Measurements from ENCODE around the gene BORCS5.
"Not testable (repeated sequence)": the region's sequence is repeated elsewhere in the genome, so short reads cannot be mapped to it uniquely, and the experiment has no call there.

The BORCS5 gene

GRCh38 chr12:12491606-12492005 lies 134.7 kb downstream of the BORCS5 start:
- DNase-seq = no peak

- DNase-seq = no peak
Measured at GRCh38 chr12:12492547-12492946, 135.7 kb downstream of the BORCS5 start.

DNA sequence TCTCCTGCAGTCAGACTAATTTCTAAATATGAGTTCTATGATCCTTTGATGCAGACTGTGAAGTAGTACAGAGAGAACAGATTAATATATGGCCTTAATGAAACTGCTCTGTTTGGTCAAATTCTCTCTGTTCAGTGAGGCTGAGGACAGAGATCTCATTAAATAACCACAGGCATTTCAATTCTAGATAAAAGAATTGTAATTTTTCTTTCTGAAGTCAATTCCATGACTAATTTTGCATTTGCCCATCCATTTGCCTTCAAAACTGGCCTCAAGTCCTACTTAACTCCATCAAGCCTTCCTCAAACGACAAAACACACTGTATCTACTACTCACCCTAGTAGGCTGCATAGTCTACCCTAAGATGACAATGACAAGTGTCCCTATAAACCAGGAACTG lies 138.7 kb downstream of the BORCS5 start:
- DNase-seq = no peak

DNA sequence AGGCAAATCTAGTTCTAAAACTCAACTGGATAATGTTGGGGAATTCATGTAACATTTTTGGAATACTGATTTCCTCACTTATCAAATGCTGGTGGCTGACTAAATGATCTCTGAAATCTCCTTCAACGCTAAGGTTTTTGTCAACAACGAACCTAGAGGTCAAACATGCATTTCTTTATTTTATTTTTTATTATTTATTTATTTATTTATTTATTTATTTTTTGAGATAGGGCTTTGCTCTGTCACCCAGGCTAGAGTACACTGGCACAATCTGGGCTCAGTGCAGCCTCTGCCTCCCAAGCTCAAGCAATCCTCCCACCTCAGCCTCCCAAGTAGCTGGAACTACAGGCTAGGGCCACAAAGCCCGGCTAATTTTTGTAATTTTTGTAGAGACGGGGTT lies 141.3 kb downstream of the BORCS5 start:
- no peak for DNase-seq

GRCh38 chr12:12499909-12500604 lies 143.2 kb downstream of the BORCS5 start:
- DNase-seq = no peak

GRCh38 chr12:12501121-12501520 lies 144.2 kb downstream of the BORCS5 start:
- DNase-seq = no peak

GRCh38 chr12:12502130-12502814 lies 145.4 kb downstream of the BORCS5 start:
- not testable (repeated sequence) for DNase-seq

GRCh38 chr12:12502815-12503151 lies 145.9 kb downstream of the BORCS5 start:
- DNase-seq = no peak

- no peak for DNase-seq
Measured at GRCh38 chr12:12503384-12504078, 146.7 kb downstream of the BORCS5 start.

- peak; percentile 49 for DNase-seq
Measured at GRCh38 chr12:12505544-12506495, 148.9 kb downstream of the BORCS5 start.

- DNase-seq = peak; percentile 36
Measured at GRCh38 chr12:12506496-12506890, 149.6 kb downstream of the BORCS5 start.

DNA sequence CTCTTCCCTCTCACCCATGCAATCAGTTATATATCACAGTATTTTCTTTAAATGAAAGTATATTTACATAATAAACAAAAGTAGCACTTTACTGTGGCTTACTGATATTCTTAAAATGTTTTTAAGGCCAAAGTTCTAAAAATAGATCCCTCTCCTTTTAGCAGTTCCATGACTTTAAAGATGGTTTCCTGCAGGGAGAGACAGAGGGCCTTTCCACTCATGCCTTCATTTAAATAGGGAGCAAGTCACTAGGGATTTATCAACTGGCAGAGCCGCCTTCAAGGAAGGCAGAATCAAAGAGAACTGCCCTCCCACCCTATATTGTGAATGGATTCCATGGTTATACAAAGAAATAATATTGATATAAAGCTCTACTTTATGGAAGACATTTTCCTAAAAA lies 150.2 kb downstream of the BORCS5 start:
- peak; percentile 16 for DNase-seq

DNA sequence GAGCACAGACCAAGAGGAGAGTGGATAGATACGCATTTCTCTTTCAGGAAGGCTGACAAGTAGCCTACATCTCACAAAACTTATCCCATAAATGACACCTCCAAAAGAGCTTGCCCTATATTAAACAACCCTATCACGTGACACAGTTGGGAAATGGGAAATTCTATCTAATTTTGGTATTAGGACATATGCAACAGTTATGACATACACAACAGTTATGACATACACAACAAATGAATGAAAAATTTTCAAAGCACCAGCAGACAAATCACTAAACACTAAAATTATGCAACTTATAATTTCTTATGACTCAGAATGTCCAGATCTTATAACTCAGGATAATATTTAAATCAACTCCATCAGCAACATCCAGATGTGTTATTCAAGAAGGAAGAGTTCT lies 151.7 kb downstream of the BORCS5 start:
- no peak for DNase-seq

- no peak for DNase-seq
Measured at GRCh38 chr12:12510141-12510540, 153.3 kb downstream of the BORCS5 start.

GRCh38 chr12:12510551-12510950 lies 153.7 kb downstream of the BORCS5 start:
- no peak for DNase-seq

- DNase-seq = no peak
Measured at GRCh38 chr12:12511021-12511783, 154.3 kb downstream of the BORCS5 start.

DNA sequence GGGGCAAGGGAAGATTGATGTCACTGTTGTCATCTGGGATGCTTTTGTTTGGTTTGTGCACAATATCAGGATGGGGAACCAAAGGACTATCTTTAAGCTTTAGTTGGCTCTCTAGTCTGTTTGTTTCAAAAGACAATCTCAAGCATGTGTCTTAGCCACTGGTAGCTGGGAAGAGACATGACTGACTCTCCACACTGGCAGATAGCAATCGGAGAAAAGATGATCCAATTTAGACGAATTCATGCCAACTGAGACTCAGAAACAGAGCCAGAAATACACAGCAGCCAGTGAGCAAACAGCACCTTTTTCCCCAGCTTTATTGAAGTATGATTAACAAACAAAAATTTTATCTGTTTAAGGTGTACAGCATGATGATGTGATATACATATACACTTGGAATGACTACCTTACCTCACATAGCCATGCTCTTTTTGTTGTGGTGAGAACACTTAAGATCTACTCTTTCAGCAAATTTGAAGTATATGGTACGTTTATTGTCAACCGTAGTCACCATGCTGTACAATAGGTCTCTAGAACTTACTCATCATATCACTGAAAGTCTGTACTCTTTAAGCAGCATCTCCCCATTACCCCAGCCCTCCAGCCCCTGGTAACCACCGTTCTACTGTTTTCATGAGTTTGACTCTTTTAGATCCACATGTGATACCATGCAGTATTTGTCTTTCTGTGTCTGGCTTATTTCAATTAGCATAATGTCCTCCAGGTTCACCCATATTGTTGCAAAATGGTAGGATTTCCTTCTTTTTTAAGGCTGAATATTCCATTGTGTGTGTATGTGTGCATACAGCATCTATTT lies 155.2 kb downstream of the BORCS5 start:
- no peak for DNase-seq

DNA sequence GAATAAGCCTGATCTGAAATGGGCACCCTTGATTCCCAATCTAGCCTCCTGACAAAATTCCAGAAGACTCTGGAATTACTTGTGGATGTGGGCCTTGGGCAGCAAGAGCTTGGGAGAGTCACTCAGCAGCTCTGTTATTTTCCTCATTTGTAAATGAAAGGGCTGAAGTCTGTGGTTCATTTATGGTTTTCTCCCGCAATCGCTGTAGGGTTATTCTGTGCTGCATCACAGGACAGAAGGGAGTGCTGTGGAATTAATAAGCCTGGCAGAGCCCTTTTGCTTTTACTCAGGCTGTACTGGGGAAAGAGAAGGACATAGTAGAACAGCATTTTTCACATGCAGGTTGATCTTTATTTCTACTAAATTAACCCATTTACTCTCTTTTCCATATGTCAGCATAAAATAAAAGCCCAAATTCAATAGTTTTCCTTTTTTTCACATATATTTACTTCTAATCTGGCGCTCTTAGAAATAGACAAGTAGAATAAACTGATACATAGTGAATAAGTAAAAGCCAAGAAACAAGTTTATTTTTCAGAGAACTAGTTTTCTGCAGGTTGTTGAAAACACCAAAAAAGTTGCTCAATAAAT lies 156.6 kb downstream of the BORCS5 start:
- no peak for DNase-seq

GRCh38 chr12:12518464-12518845 lies 161.6 kb downstream of the BORCS5 start:
- DNase-seq = no peak

GRCh38 chr12:12518919-12519318 lies 162.0 kb downstream of the BORCS5 start:
- no peak for DNase-seq
